Ishikawa (cell line): ENCODE results near the gene RXRG.

ENCODE experiments used
- CEBPB ChIP-seq: IDR thresholded peaks from 2 replicates; pipeline ENCODE4 v1.6.1; 2012
- CREB1 ChIP-seq: IDR thresholded peaks from 2 replicates; pipeline ENCODE4 v1.6.1; 2012; ENCODE audit warnings: low read depth
- EGR1 ChIP-seq: IDR thresholded peaks from 2 replicates; pipeline ENCODE4 v1.6.1; 2012
- EP300 ChIP-seq: IDR thresholded peaks from 2 replicates; pipeline ENCODE4 v1.6.1; 2012; ENCODE audit warnings: borderline replicate concordance
- FOXM1 ChIP-seq: IDR thresholded peaks from 2 replicates; pipeline ENCODE4 v1.6.1; 2012; ENCODE audit warnings: low read depth, borderline replicate concordance
- NFIC ChIP-seq: IDR thresholded peaks from 2 replicates; pipeline ENCODE4 v1.6.1; 2012
- RAD21 ChIP-seq: IDR thresholded peaks from 2 replicates; pipeline ENCODE4 v1.6.1; 2012; ENCODE audit warnings: low read depth
- TAF1 ChIP-seq: IDR thresholded peaks from 2 replicates; pipeline ENCODE4 v1.6.1; 2012; ENCODE audit warnings: low read depth, mild to moderate bottlenecking
- TCF12 ChIP-seq: IDR thresholded peaks from 2 replicates; pipeline ENCODE4 v1.6.1; 2012; ENCODE audit warnings: low read depth
- TEAD4 ChIP-seq: IDR thresholded peaks from 2 replicates; pipeline ENCODE4 v1.6.1; 2012
- YY1 ChIP-seq: IDR thresholded peaks from 2 replicates; pipeline ENCODE4 v1.6.1; 2012; ENCODE audit warnings: low read depth
- ZBTB7A ChIP-seq: IDR thresholded peaks from 2 replicates; pipeline ENCODE4 v1.6.1; 2012; ENCODE audit warnings: low read depth
- TF ChIP-seq, protein P1 (sequence below): IDR thresholded peaks from 2 replicates; pipeline ENCODE4 v1.6.1; 2012; ENCODE audit warnings: low read depth, mild to moderate bottlenecking
- TF ChIP-seq, protein P2 (sequence below): IDR thresholded peaks from 2 replicates; pipeline ENCODE4 v1.6.1; 2012
- TF ChIP-seq, protein P3 (sequence below): IDR thresholded peaks from 2 replicates; pipeline ENCODE4 v1.6.1; 2012

Gene RXRG

DNA sequence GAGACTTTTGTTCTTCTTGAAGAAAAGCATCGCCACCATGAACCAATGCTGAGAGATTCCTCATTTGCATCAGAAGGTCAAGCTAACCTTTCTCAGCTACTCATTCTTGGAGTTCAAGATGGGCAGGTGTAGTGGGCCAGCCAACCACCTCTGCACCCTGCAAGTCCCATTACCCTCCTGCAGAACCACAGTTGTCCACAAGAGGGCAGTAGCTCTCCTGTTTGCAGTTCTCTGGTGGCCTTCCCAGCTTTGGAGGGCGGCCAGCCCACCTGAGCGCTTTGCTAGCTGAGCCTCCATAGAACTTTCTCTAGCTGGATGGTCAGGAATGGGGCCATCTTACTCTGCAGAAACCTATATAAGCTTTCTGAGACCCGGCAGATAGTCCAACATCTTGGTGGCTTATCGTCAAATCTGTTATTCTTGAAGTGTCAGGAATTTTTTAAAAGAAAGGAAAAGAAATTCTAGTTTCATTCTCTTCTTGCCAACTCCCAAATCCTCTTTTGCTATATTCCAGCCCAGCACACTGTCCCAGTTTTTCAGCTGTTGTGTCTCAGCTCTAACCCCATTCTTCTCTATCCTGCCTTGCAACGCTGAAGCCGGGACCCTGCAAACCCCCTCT, 77.4 kb downstream of the RXRG start:
- TF ChIP-seq RAD21 (peak; percentile 46; the same call in 1 of the 2 replicates), YY1 (no peak), EGR1 (no peak), ZBTB7A (no peak), CEBPB (no peak), EP300 (no peak)
- TF ChIP-seq, protein P1, sequence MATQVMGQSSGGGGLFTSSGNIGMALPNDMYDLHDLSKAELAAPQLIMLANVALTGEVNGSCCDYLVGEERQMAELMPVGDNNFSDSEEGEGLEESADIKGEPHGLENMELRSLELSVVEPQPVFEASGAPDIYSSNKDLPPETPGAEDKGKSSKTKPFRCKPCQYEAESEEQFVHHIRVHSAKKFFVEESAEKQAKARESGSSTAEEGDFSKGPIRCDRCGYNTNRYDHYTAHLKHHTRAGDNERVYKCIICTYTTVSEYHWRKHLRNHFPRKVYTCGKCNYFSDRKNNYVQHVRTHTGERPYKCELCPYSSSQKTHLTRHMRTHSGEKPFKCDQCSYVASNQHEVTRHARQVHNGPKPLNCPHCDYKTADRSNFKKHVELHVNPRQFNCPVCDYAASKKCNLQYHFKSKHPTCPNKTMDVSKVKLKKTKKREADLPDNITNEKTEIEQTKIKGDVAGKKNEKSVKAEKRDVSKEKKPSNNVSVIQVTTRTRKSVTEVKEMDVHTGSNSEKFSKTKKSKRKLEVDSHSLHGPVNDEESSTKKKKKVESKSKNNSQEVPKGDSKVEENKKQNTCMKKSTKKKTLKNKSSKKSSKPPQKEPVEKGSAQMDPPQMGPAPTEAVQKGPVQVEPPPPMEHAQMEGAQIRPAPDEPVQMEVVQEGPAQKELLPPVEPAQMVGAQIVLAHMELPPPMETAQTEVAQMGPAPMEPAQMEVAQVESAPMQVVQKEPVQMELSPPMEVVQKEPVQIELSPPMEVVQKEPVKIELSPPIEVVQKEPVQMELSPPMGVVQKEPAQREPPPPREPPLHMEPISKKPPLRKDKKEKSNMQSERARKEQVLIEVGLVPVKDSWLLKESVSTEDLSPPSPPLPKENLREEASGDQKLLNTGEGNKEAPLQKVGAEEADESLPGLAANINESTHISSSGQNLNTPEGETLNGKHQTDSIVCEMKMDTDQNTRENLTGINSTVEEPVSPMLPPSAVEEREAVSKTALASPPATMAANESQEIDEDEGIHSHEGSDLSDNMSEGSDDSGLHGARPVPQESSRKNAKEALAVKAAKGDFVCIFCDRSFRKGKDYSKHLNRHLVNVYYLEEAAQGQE, result no peak

DNA sequence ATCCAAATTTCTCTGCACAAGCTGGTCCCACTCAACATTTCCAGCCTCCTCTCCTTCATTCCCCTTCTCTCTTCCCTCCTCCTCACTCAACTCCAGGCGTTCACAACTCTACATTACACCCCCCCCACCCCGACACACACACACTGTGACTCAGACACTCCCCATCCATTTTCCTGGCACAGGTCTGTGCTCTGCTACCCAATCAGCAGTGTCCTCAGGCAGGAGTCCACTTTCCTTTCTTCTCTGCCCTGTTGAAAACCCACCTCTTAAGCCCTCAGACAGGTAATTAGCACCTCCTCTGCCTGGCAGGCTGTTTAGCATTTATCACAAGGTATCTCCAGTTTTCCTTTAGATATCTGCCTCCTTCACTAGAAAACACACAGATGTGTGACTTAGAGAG, 79.6 kb downstream of the RXRG start:
- TF ChIP-seq TEAD4, result no peak
- no peak for TF ChIP-seq EGR1
- no peak for TF ChIP-seq TCF12
- TF ChIP-seq RAD21, result no peak
- TF ChIP-seq TAF1, result no peak
- TF ChIP-seq CEBPB, result no peak
- TF ChIP-seq CREB1, result no peak
- no peak for TF ChIP-seq NFIC
- TF ChIP-seq FOXM1, result no peak
- TF ChIP-seq EP300, result no peak
- TF ChIP-seq, protein P2, sequence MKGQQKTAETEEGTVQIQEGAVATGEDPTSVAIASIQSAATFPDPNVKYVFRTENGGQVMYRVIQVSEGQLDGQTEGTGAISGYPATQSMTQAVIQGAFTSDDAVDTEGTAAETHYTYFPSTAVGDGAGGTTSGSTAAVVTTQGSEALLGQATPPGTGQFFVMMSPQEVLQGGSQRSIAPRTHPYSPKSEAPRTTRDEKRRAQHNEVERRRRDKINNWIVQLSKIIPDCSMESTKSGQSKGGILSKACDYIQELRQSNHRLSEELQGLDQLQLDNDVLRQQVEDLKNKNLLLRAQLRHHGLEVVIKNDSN, result no peak
- no peak for TF ChIP-seq YY1
- TF ChIP-seq, protein P3, sequence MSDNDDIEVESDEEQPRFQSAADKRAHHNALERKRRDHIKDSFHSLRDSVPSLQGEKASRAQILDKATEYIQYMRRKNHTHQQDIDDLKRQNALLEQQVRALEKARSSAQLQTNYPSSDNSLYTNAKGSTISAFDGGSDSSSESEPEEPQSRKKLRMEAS, result no peak
- no peak for TF ChIP-seq ZBTB7A
- TF ChIP-seq, protein P1, result no peak

DNA sequence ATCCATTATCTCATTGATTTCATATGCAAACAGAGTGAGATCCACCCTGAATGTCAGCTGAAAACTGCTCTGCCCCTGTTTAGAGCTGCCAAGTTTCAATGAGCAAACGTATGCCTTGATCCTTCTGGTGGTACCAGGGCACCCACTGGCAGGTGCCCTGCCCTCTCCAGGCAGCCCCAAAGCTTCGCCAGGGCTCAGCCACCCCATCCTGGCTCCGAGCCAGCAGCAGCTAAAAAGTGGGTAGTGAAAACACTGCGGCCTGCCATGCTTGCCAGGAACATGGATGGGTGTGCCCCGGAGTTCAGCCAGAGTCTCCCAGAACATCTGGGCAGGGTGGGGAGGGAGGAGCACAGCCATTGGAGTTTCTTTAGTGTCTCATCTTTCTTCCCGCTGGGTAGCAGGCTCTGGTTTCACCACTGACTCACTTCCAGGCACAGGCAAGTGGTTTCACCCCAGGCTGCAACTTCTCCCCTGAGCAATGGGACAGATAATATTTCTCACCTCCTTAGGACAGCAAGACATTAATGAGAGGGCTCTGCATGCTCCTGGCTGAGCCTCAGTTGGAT, 80.3 kb downstream of the RXRG start:
- no peak for TF ChIP-seq TAF1
- TF ChIP-seq, protein P1, result no peak
- TF ChIP-seq CEBPB, result no peak
- TF ChIP-seq CREB1, result no peak
- TF ChIP-seq NFIC, result peak; percentile 42

DNA sequence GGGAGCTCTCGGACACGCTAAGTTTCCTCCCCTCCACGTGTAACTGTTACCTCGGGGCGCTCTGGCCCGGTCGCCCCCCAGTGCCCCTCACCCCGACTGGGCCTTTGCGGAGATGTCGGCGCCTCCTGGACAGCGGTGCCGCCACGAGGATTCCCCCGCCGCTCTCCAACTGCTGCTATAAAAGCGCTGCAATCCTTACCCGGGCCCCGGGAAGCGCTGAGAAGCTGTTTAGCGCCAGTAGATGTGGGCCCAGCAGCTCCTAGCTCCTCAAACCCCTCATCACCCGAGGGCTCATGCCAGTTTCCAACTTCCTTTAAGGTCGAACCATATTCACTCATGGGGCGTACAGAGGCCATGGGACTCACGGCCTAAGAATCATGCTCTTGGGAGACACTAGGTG, 88.0 kb downstream of the RXRG start:
- TF ChIP-seq ZBTB7A (no peak), TCF12 (no peak)

DNA sequence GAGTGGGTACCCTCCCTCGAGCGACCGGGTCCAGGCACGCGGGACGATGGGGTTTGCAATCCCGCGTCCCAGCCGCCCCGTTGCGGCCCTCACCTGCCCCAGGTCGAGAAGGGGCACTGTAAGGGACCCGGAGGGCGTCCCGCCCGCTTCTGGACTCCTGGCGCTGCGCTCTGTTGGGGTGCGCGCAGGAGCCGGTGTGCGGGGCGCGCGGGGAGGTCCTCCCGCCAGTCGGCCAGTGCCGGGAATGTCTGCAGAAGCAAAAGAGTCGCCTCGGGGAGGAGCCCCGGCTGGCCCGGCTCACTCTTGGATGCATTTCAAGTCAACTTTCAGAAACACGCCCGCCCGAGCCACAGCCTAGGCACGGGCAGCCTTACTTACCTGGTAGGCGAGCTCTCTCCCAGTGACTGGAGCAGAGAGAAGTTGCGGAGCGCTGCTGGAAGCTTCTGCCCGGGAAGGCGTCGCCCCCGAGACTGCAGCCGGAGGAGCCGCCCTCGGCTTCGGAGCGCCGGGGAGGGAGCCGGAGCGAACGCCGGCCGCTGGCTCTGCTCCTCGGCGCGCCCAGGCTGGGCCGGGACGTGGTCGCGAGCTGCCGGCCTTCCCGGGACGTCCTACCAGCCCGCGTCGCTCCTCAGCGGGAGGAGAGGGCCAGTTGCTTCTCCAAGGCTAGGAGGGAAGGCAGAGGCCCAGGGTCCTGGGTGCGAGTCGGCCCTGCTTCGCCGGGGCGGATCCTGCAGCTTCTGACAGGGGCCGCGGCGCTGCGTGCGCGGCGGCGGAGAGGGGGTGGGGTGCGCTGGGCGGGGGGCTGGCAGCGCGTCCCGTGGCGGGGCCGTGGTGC, 88.7 kb downstream of the RXRG start, which contains the start of gene LMX1A:
Gene LMX1A (minus strand): TSS at position 739 of the 835 bp plus-strand sequence. CDS start 1,156 bp downstream, outside the sequence.
- TF ChIP-seq TAF1, result no peak
- no peak for TF ChIP-seq EGR1
- no peak for TF ChIP-seq FOXM1
- no peak for TF ChIP-seq YY1
- TF ChIP-seq, protein P3, result no peak
- no peak for TF ChIP-seq TCF12
- no peak for TF ChIP-seq EP300
- no peak for TF ChIP-seq ZBTB7A
- no peak for TF ChIP-seq CREB1
- no peak for TF ChIP-seq TEAD4
- TF ChIP-seq, protein P1, result no peak
- no peak for TF ChIP-seq RAD21
- TF ChIP-seq, protein P2, result no peak
- TF ChIP-seq NFIC, result no peak
- no peak for TF ChIP-seq CEBPB
